Activated CD8-positive, alpha-beta memory T cell treated with anti-CD3 and anti-CD28 coated beads for 36 hours (primary cell): ENCODE results near the gene TCEAL5. TPM values are rescaled to one million over a fixed set of nuclear protein-coding genes. Genes with fewer than 3 reads are reported as not detected.
"Not testable (repeated sequence)": the region's sequence is repeated elsewhere in the genome, so short reads cannot be mapped to it uniquely, and the experiment has no call there.

Experiments
- CTCF ChIA-PET: fragments of 350-600 bp; sonication (Branson Sonifier 250); formaldehyde crosslinking; loops from one replicate; lab custom pipeline; 2021; ENCODE audit warnings: antibody characterized with exemption; lab: Charles Lee
- POLR2A ChIA-PET: fragments of 350-600 bp; sonication (Branson Sonifier 250); formaldehyde crosslinking; loops from one replicate; lab custom pipeline; 2021; ENCODE audit warnings: antibody characterized with exemption; lab: Charles Lee
- total RNA-seq, 2 experiments: library from RNA; stranded (reverse); gene quantifications; one replicate each; pipeline ENCODE4 v1.2.3, GENCODE V29; 2021

TCEAL5 gene, protein sequence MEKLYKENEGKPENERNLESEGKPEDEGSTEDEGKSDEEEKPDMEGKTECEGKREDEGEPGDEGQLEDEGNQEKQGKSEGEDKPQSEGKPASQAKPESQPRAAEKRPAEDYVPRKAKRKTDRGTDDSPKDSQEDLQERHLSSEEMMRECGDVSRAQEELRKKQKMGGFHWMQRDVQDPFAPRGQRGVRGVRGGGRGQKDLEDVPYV
- not detected for total RNA-seq

DNA sequence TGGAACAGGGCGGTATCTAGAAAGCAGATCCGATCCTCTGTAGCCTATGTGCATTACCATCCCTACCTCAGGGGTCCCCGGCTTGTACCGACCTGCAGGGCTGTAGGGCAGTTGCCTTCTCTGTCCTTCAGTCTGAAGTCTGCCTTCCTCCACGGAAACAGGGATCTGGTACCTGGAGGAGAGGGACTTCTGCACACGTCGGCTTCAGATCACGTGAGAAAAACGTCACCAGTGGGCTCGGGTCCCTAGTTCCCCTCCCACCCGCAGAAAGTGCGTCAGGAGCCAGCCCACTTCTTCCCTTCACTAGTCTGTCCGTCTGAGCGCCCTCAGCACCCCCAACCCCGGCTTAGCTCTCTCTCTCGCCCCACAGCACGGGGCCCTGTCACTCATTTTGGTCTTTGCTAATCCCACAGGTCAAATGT lies at the start of gene TCEAL5:
Gene TCEAL5, minus strand, starts transcription at position 170 of the 422 bp plus-strand sequence. CDS start 2,187 bp downstream, outside the sequence.
- ChIA-PET CTCF (no interaction called here), POLR2A (no interaction called here)

DNA sequence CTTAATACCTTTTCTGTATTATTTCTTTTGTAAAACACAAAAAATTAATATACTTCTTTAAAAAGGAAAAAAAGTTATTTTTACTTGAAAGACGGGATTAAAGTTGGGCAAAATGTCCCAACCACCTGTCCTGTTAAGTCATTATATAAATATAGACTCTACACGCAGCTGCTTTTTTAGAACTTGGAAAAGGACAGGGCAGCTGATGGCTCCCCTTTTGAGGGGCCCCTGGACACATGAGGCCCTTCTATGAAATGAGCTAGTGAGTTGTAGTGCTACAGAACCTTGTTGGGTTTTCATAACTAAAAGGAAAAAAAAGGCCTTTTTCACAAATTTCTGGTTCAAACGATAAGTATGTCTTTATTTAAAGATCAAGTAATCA lies 34.8 kb upstream of the TCEAL5 start:
- ChIA-PET CTCF (no interaction called here), POLR2A (no interaction called here)

DNA sequence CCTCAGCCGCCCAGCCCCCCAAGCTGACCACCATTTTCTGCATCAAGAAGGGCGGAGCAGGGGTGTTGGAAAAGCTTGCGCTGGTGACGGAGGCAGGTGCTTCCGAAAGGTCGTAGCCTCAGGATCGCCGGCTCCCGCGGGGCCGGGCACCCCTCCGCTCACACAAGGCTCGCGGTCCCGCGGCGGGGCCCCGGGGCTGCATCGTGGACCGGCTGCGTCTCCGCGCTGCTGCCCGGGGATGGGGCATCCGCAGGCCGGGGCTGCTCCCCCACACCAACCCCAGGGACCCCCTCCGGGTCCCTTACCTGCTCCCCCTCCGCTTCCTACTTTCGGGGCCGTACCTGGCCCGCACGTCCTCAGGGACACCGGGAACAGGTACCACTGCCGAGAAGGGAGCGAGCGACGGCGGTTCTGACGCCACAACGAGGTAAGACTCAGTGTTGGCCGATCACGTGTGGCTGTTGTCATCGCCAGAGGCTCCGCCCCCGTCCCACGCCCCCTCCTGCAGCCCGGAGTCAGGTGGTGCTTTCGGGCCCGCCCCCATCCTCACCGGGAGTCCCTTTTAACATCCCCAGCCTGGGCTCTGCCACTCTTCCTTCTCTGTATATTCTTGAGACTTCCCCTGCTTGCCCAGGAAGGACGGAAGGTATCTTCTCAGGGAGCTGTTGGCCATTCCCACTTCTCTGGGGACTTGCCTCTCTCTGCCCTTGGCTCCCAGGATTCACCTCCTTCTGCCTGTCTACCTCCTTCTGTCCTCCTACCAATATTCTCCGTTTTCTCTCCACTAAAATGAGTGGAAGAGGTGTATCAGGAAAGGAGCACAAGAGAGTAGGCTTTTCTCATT lies 34.2 kb upstream of the TCEAL5 start, which contains the start of gene BEX2:
Gene BEX2, minus strand, starts transcription at position 436 of the 844 bp plus-strand sequence. CDS start 1,014 bp downstream, outside the sequence.
- ChIA-PET CTCF (interaction anchor here (0.6 kb wide), 1 partner anchor 166 kb away, joined by 4 read pairs; no protein-coding TSS in a partner anchor), POLR2A (interaction anchor here (0.6 to 0.7 kb wide), 2 partner anchors 801 to 870 kb away, joined by 3 read pairs; no protein-coding TSS in a partner anchor)

DNA sequence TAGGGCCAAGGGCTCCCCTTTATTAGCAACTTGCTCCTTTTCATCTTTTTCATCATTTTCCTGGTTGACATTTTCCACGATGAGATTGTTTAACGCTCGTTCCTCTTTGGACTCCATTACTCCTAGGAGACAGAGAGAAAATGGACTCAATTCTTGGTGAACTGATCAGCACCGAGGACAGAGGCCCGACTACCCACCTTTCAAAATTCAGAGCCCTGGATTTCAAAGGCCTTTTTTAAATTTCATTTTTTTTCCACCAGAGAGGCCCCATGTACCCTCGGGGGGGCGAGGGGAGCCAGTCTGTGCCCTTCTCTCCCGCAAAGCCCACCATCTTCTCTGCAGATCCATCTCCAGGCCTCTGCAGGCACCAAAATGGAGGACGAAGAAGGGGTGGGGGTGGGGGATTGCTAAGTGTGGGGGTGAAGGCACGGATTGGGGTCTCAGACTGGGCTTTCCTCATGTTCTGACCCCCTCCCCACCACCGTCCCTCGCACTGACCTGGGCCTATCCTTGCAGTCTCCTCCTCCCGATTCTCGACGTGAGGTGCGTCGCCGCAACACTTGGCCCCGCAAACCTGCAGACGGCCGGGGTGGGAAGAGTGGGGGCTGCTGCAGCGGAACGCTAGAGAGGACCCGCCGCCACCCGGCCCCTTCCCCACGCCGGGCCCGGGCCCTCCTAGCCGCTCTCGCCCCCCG lies 33.5 kb upstream of the TCEAL5 start:
- CTCF ChIA-PET = interaction anchor here (0.6 kb wide), 1 partner anchor 167 kb away, joined by 4 read pairs; no protein-coding TSS in a partner anchor

DNA sequence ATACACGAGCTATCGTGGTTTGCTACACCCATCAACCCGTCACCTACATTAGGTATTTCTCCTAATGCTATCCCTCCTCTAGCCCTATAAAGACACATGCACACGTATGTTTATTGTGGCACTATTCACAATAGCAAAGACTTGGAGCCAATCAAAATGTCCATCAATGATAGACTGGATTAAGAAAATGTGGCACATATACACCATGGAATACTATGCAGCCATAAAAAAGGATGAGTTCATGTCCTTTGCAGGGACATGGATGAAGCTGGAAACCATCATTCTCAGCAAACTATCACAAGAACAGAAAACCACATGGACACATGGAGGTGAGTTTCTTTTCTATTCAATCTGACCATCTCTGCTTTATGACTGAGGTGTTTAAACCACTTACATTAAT lies 29.1 kb upstream of the TCEAL5 start:
- CTCF ChIA-PET = not testable (repeated sequence)

More for the DNA sequence above, 33.5 kb upstream of the TCEAL5 start:
- POLR2A ChIA-PET = interaction anchor here (0.6 to 0.7 kb wide), 2 partner anchors 802 to 871 kb away, joined by 3 read pairs; no protein-coding TSS in a partner anchor

DNA sequence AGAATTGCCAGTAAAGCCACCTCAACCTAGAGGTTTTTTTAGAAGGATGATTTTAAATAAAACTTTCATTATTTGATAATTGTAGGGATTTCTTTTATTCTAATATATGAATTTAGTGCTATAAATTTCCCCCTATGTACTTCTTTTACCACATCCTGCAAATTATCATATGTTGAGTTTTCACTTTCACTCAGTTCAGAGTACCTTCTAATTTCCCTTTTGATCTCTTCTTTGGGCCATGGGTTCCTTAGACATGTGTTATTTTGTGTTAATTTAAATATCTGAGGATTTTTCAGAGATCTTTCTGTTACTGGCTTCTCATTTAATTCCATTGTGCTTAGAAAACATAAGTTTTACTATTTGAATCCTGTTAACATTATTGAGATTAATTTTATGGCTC lies 28.2 kb upstream of the TCEAL5 start:
- CTCF ChIA-PET = no interaction called here
- POLR2A ChIA-PET = no interaction called here

More for the DNA sequence above, 29.1 kb upstream of the TCEAL5 start:
- POLR2A ChIA-PET = not testable (repeated sequence)

DNA sequence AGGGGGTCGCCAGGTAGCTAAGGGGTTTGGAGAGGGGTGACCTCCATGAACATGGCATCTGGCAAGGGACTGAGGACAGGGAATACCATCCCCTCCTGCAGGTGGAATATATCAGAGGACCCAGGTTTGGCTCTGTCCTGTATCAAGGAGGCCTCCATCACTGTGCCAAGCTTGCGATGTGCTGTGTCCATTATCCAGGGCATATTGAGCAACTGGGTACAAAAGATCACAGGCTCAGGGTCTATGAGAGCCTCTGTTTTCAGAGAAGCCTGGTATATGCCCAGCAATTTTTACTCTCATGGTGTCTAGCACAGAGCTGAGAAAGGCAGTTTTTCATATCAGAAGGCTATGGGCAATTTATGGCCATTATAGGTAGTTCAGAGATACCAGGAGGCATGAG lies 16.6 kb upstream of the TCEAL5 start:
- CTCF ChIA-PET = no interaction called here
- POLR2A ChIA-PET = no interaction called here

DNA sequence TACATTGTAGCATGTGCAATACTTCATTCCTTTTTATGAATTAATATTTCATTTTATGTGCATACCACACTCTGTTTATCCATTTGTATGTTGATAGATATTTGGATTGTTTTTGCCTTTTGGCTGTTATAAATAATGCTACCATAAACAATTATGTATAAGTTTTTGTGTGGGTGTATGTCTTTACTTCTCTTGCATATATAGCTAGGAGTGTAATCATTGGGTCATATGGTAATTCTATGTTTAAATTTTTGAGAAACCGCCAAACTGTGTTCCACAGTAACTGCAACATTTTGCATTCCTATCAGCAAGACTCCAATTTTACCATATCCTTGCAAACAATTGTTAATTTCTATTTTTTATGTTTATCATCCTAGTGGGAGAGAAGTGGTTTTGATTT lies 3.1 kb upstream of the TCEAL5 start:
- CTCF ChIA-PET = no interaction called here
- POLR2A ChIA-PET = no interaction called here

DNA sequence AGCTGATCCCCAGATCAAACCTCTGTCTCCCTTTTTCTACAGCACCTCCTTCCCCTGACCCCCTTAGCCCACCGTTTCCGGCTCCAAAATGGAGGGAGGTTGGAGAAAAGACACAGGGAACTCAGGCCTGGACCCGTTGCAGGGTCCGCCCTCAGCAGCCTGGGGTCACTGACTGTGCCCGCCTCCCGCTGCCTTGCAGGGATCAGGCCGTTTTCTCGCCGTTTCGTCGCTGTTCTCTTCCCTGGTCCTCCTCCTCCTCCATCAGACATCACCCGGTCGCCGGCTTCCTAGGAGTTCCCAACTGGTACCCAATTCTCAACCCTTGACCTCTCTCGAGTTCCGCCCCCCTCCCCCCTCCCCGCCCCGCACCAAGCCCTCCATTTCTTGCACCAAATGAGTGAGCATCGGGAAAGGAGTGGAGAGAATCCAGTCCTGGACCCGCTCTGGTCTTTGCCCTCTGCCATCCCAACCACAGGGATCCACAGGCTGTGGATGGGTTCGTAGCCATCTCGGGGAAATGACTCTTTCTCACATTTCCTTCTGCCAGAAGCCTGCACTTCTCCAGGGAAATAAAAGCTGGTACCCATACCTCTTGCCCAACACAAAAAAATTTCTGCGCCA lies 493 bp downstream of the TCEAL5 start:
- ChIA-PET POLR2A (no interaction called here), CTCF (no interaction called here)

DNA sequence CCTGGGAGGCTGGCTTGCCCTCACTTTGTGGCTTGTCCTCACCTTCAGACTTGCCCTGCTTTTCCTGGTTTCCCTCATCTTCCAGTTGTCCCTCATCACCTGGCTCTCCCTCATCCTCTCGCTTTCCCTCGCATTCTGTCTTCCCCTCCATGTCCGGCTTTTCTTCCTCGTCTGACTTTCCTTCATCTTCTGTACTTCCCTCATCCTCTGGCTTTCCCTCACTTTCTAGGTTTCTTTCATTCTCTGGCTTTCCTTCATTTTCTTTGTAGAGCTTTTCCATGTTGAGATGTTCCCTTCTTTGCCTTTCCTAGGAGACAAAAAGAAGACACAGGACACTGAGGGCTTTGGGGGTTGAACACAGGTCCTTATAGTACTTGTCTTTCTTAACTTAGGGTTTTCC lies 2.3 kb downstream of the TCEAL5 start:
- CTCF ChIA-PET = no interaction called here
- POLR2A ChIA-PET = no interaction called here

DNA sequence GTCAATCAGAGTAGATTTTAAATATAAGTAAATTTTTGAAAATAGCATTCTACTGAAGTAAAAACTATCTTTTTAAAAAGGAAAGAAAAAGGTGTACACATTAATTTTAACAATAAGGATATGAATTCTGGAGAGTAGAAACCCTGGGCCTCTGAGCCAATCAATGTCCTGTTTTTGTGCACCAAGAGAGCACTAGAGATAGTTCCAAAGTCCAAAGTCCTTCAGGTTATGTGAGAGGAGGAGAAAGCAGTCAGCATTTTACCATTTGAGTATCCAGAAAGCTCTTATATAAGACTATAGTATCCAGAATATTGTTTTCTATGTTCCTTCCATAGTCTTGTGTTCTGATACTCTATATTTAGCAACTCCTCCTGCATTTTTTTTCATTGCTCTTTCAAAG lies 18.3 kb downstream of the TCEAL5 start:
- ChIA-PET CTCF (no interaction called here), POLR2A (no interaction called here)

DNA sequence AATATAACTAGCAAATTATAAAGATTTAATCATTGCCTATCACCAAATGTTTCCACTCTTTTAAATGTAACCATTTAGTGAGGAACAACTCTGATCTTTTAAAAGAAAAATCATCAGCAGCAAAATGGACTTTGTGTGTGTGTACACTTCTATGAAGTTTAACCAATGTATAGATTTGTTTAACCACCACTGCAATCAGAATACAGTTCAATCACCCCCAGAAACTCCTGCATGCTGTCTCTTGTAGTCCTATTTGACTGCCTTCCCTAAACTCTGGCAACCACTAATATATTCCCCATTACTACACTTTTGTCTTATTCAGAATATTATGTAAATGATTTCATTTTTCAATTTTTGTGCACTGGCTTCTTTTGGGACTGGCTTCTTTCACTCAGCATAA lies 19.9 kb downstream of the TCEAL5 start:
- POLR2A ChIA-PET = no interaction called here
- CTCF ChIA-PET = no interaction called here

DNA sequence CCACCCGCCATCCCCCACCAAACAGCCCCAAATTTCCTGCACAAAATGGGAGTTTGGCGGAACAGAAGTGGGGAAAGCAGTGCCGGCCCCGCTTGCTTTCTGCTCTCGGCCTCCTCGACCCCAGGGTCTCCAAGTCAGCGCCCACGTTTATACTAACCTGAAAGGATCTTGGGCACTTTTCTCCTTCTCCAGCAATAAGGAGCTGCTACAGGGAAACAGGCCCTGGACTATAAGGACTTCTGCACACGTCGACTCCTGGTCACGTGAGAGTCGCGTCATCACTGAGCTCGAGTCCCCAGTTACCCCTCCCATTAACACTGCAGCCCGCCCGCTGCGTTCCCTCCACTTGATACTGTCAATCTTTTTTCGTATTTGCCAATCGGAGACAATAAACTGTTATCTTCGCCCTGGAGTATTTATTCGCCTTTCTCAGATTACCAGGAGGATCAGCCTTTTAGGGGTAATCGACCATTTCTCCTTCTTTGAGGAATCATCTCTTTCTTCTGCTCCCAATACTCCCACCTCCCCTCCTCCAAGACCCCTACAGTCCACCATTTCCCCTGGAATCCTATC lies 21.5 kb downstream of the TCEAL5 start, which contains the start of gene TCEAL8:
Gene TCEAL8, minus strand, starts transcription at position 235 of the 573 bp plus-strand sequence. CDS start 1,176 bp downstream, outside the sequence.
- ChIA-PET CTCF (no interaction called here), POLR2A (no interaction called here)

DNA sequence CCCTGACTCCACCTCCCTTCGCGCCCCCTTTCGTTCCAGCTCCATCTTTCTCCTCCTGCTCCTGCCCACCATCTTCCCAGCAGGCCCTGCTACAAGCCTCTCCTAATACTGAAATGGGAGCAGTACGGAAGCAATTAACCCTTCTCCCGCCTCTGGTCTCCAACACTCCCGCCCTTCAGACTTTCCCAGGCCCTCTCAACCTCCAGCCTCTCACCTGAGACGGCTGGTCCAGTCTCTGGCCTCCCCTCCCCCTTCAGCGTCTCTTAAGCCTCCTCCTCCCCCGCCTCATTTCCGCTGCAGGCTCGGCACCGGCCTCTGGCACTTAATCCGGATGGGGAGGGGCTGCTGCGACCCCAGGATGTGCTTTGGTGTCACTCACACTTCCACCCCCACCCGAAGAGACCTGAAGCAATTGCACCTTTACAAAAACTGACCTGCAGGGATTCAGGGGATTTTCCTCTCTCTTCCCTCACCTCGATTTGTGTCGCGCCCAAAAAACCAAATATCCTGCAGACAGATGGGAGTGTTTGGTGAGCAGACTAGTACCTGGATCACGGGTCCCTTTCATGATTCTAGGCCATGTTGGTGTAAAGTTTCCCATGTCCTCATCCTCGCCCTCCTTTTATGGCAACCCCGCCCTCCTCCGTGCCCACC lies 22.3 kb downstream of the TCEAL5 start:
- CTCF ChIA-PET = no interaction called here
- POLR2A ChIA-PET = interaction anchor here (1.4 kb wide), 1 partner anchor 39 kb away, joined by 3 read pairs; no protein-coding TSS in a partner anchor

DNA sequence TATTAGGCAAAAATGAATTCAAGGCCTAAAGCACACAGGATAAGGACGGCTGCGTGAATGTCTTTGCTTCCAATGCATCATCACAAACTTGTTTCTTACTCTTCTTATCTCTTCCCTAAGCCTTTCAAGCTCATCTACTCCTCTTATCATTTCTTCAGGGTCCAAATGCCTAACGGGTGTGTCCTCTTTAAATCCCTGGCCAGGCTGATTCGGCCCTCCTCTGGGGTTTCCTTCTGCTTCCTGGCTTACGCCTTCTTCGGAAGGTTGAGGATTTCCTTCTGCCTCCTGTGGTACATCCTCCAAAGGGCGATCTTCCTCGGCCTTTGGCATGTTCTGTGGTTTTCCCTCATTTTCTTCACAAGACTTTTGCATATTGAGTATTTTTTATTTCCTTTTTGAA lies 22.9 kb downstream of the TCEAL5 start:
- CTCF ChIA-PET = no interaction called here
- POLR2A ChIA-PET = interaction anchor here (1.4 kb wide), 1 partner anchor 38 kb away, joined by 3 read pairs; no protein-coding TSS in a partner anchor

DNA sequence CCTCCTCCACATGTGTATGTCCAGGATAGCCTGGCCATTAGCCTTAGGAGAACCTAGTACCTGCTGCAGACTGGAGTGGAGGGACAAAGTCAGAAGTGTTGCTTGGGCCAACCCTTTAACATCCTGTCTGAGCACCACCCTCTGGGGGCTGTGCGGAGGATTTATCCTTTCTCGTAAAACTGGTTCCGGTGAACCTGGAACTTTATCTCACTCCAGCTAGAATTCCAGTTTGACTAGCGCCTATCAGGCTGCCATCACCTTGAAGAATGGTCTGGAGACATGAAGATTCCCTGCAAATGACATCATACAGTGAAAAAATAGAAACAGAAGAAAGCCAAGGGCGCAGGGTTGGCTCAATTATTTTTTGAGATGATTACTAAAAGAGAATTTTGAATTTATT lies 25.6 kb downstream of the TCEAL5 start:
- CTCF ChIA-PET = interaction anchor here (1.2 kb wide), 1 partner anchor 214 kb away, joined by 3 read pairs; no protein-coding TSS in a partner anchor

DNA sequence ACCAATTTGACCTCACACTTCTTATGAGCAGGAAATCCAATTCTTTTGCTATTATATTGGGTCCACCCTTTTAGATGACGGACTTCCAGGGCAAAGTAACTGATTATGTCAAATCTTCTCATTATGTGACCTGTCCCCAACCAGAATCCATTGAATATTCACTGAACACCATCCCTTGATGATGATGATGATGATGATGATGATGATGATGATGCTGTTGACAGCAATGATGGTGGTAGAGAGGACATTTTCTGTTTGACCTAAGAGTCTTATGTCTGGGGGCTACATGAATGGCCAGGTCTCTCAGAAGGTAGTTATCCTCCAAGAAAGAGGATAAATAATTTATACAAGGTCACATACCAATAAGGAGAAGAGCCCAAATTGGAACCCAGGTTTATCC lies 26.7 kb downstream of the TCEAL5 start:
- CTCF ChIA-PET = no interaction called here
- POLR2A ChIA-PET = no interaction called here

More for the DNA sequence above, 25.6 kb downstream of the TCEAL5 start:
- POLR2A ChIA-PET = no interaction called here

DNA sequence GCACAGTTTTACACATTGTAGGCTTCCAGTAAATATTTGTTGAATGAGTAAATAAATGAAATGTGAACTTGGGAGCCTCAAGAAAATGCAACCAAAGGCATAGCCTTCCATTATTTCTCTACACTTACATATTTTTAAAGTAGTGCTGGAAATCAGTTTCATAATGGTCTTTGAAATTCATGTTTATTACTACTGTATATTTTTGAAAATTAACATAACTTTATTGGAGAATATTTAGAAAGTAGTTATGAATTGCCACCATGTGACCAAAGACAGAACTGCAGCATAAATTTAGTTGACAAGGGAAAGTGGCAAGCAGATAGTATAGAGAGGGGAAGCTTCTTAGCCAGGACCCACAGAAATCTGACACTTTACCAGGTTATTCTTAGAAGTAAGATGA lies 28.0 kb downstream of the TCEAL5 start:
- ChIA-PET CTCF (no interaction called here), POLR2A (no interaction called here)
